ENCODE results near the gene SLC5A1. TPM values are rescaled to one million over a fixed set of nuclear protein-coding genes. Genes with fewer than 3 reads are reported as not detected.

Gene SLC5A1
- total RNA-seq, 1 donor from 2014 or later: 201 TPM

- no peaks in the 10 kb centered on the region for H3K9me3 ChIP-seq (replicated peaks)
- DNase-seq: no peak
- TF ChIP-seq CTCF (IDR thresholded peaks at IDR 0.05; ENCODE audit: borderline replicate concordance): no peak
- H3K4me1 ChIP-seq: no peaks in the 10 kb centered on the region
- no peak overlapping the region for H3K4me3 ChIP-seq
- no peaks in the 10 kb centered on the region for H3K36me3 ChIP-seq
- peaks cover 35% of the 10 kb centered on the region for H3K27me3 ChIP-seq (ENCODE audit: low read depth)
- H3K27ac ChIP-seq (replicated peaks): no peak overlapping the region
- intact Hi-C loops (cut with micrococcal nuclease): no loop called here
These were observed 5.8 kb upstream of the SLC5A1 start for GRCh38 chr22:32037236-32037635.

- no peak overlapping the region for H3K27ac ChIP-seq (replicated peaks)
- peaks cover 45% of the 10 kb centered on the region for H3K27me3 ChIP-seq (ENCODE audit: low read depth)
- H3K4me1 ChIP-seq: peaks cover 5% of the 10 kb centered on the region
- no peaks in the 10 kb centered on the region for H3K36me3 ChIP-seq
- no peak for TF ChIP-seq CTCF (IDR thresholded peaks at IDR 0.05; ENCODE audit: borderline replicate concordance)
- intact Hi-C loops (cut with micrococcal nuclease): no loop called here
- no peak overlapping the region for H3K4me3 ChIP-seq
- no peaks in the 10 kb centered on the region for H3K9me3 ChIP-seq (replicated peaks)
- no peak for DNase-seq
These were observed 2.6 kb upstream of the SLC5A1 start for GRCh38 chr22:32040324-32040904.

GRCh38 chr22:32043391-32043790 is 330 bp downstream of the SLC5A1 start:
- Histone ChIP-seq H3K27me3 (ENCODE audit: low read depth) (peaks cover 38% of the 10 kb centered on the region), H3K4me1 (peaks cover 16% of the 10 kb centered on the region), H3K9me3 (replicated peaks) (no peaks in the 10 kb centered on the region), H3K36me3 (no peaks in the 10 kb centered on the region), H3K4me3 (no peak overlapping the region), H3K27ac (replicated peaks) (no peak overlapping the region)
- DNase-seq: no peak
- intact Hi-C loops (cut with micrococcal nuclease): no loop called here
- no peak for TF ChIP-seq CTCF (IDR thresholded peaks at IDR 0.05; ENCODE audit: borderline replicate concordance)

- Histone ChIP-seq H3K36me3 (no peaks in the 10 kb centered on the region), H3K9me3 (replicated peaks) (no peaks in the 10 kb centered on the region), H3K4me1 (peaks cover 20% of the 10 kb centered on the region), H3K27me3 (ENCODE audit: low read depth) (peaks cover 31% of the 10 kb centered on the region), H3K27ac (replicated peaks) (no peak overlapping the region), H3K4me3 (no peak overlapping the region)
- intact Hi-C loops (cut with micrococcal nuclease): no loop called here
- no peak for DNase-seq
- TF ChIP-seq CTCF (IDR thresholded peaks at IDR 0.05; ENCODE audit: borderline replicate concordance): no peak
These were observed 1.4 kb downstream of the SLC5A1 start for GRCh38 chr22:32044477-32044876.

GRCh38 chr22:32044913-32045312 is 1.9 kb downstream of the SLC5A1 start:
- Histone ChIP-seq H3K4me1 (peaks cover 22% of the 10 kb centered on the region), H3K27me3 (ENCODE audit: low read depth) (peaks cover 31% of the 10 kb centered on the region)

More at GRCh38 chr22:32044913-32045312, 1.9 kb downstream of the SLC5A1 start:
- TF ChIP-seq CTCF (IDR thresholded peaks at IDR 0.05; ENCODE audit: borderline replicate concordance): no peak
- intact Hi-C loops (cut with micrococcal nuclease): no loop called here
- Histone ChIP-seq H3K4me3 (no peak overlapping the region), H3K36me3 (no peaks in the 10 kb centered on the region), H3K9me3 (replicated peaks) (no peaks in the 10 kb centered on the region), H3K27ac (replicated peaks) (no peak overlapping the region)
- DNase-seq: no peak

Data from left ventricle myocardium inferior (tissue), 1 donor.